Uterus (tissue), 2 donors: ENCODE results near the gene IFI16.

Source experiments
- POLR2A ChIP-seq, 2 donors: fragments of 450-650 bp; IDR thresholded peaks; one replicate each; pipeline ENCODE4 v1.6.1; 2016; ENCODE audit warnings: antibody characterized with exemption in 2 of 2, mild to moderate bottlenecking in 1 of 2, moderate library complexity in 1 of 2
- TF ChIP-seq, protein P1 (sequence below), 4 experiments: fragments of 200-600 bp in 2 of 4; fragments of 450-650 bp in 2 of 4; sonication (generic) in 2 of 4; IDR thresholded peaks; one replicate each; pipeline ENCODE4 v1.5.1; 2016 to 2019; ENCODE audit warnings: antibody characterized with exemption in 4 of 4, mild to moderate bottlenecking in 2 of 4, moderate library complexity in 1 of 4

DNA sequence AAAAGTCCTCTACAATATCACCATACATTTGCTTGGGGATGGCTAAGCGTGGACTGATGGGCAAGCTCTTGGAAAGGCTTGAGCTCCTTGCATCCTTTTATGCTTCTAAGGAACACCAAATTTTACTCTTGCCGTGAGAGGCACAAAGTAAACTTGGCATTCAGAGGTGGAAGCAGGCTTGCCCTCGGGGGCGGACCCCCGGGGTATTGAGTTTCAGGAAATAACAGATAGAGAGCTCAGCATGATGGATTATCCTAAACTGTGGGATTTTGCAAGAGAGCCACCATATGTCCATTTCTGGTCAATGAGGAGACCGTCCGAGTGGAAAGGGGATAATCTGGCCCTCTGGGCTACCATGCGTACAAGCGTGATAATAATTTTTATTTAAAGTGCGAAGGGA, 14.0 kb downstream of the IFI16 start:
- TF ChIP-seq, protein P1, sequence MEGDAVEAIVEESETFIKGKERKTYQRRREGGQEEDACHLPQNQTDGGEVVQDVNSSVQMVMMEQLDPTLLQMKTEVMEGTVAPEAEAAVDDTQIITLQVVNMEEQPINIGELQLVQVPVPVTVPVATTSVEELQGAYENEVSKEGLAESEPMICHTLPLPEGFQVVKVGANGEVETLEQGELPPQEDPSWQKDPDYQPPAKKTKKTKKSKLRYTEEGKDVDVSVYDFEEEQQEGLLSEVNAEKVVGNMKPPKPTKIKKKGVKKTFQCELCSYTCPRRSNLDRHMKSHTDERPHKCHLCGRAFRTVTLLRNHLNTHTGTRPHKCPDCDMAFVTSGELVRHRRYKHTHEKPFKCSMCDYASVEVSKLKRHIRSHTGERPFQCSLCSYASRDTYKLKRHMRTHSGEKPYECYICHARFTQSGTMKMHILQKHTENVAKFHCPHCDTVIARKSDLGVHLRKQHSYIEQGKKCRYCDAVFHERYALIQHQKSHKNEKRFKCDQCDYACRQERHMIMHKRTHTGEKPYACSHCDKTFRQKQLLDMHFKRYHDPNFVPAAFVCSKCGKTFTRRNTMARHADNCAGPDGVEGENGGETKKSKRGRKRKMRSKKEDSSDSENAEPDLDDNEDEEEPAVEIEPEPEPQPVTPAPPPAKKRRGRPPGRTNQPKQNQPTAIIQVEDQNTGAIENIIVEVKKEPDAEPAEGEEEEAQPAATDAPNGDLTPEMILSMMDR (IDR thresholded peaks at IDR 0.05) = no peak
- TF ChIP-seq POLR2A (IDR thresholded peaks at IDR 0.05) = no peak
